NCI-H69 (cell line): ENCODE data around the gene IKZF1.

Experiments used
- DNase-seq: peaks from one replicate; lab custom pipeline; 2025; lab: John Stamatoyannopoulos, UW

Gene IKZF1

DNA sequence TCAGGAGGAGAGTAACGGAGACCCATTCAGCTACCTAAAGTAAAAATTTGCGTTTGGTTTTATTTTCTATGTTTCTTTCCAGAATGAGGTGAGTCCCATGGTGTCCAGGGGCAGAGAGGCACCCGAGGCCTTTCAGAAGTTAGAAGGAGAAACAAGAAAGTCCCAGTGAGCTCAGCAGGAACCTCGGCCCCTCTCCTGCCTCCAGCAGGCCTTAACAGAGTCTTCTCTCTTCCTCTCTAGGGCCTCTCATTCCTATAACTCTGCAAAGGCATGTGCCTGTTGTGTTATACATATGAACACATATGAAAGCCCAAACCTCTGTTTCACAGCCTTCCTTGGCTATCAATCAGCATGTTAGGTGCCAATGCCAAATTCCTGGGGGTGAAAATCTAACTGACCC, 20.8 kb upstream of the IKZF1 start:
- DNase-seq = no peak

DNA sequence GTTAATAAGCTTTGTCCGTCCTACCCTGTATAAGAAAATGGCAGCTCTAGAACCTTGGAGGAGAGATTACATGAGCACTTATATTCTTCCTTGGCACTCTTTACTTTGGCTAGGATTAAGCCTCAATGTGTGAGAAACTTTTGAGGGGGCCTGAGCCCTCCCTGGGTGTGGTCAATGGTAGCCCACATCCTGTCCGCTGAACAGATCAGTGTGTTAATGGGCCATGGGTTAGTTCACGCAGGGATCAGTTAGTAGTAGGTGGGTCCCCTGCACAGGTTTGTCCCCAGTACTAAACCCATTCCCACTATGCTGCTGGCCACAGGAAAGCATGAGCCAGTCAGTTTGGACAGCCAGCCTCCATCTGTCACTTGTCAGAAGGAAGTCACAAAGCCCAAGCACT, 20.2 kb upstream of the IKZF1 start:
- DNase-seq = no peak

DNA sequence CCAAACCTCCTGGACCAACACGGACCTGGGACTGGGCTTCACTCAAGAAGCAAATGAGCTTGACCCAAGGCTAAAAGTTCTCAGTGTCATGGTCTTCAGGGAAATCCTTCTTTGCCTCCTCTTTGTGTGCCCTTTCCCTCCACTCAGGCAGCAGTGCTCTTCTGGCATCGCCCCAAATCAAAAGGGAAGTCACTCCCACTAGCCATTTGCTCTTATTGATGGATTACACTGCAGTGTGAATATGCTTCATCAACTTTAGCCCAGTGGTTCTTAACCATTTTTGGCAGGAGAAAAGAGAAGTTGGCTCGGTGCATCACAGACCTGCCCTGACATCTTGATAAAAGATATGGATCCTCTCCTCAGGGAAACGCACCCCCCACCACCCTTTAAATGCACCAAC, 19.2 kb upstream of the IKZF1 start:
- DNase-seq = no peak

DNA sequence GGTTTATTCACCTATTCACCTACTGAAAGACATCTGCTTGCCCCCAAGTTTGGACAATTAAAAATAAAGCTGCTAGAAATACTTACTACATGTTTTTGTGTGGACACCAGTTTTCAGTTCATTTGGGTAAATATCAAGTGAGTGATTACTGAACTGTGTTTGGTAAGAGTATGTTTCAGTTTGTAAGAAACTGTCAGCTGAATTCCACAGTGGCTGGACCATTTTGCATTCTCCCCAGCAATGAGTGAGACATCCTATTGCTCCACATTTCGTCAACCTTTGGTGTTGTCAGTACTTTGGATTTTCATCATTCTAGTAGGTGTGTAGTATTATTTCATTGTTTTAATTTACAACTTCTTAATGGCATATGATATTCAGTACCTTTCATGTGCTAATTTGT, 17.4 kb upstream of the IKZF1 start:
- DNase-seq = no peak

GRCh38 chr7:50292165-50292757, 12.3 kb upstream of the IKZF1 start:
- DNase-seq = no peak

GRCh38 chr7:50292763-50293162, 11.8 kb upstream of the IKZF1 start:
- DNase-seq = no peak

DNA sequence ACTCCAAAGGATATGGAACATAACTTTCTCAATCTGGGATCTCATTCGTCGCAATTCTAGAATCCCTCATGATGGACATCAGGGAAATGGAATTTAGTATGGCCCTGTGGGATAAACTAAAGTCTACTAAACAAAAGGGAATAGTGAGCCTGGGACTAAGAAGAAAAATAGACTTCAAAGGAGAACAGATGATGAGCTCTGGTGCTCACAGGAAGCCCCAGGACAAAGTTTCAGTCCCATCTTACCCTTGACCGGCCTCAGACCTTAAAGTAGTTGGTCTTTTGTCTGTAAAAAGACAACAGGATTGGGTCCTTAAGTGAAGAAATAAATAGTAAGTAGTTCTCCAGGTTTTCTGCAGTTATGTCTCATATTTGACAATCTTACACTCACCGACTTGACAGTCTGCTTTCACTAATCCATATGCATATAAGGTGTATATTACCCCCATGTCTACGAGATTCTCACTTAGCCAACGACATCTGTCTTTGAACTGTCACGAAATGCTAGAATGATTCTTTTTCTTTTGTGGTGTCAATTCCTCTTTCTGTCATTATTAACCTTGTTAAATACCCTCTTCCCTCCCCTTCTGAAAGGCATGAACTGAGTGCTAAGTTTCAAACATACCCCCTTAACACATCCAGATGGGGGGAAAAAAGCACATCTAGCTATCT, 10.9 kb upstream of the IKZF1 start:
- no peak for DNase-seq

DNA sequence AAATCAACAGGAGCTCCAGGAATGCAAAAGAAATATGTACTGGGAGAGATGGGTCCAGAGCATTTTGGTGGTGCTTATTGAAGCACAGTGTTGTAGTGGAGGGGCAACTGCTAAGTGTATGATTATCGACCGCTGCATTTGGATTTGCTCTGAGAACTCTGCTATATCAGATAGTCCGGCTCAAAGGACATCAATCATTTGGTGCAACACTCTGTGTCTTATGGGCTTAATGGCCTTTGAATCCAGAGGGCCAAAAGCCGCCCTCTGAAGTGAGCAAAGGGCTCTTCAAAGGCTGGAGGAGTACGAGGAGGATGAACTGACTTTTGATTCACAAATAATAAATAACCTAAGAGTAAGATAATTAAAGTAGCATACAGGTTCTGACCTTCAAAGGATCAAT, 9.4 kb upstream of the IKZF1 start:
- no peak for DNase-seq

GRCh38 chr7:50296799-50297198, 7.7 kb upstream of the IKZF1 start:
- no peak for DNase-seq

DNA sequence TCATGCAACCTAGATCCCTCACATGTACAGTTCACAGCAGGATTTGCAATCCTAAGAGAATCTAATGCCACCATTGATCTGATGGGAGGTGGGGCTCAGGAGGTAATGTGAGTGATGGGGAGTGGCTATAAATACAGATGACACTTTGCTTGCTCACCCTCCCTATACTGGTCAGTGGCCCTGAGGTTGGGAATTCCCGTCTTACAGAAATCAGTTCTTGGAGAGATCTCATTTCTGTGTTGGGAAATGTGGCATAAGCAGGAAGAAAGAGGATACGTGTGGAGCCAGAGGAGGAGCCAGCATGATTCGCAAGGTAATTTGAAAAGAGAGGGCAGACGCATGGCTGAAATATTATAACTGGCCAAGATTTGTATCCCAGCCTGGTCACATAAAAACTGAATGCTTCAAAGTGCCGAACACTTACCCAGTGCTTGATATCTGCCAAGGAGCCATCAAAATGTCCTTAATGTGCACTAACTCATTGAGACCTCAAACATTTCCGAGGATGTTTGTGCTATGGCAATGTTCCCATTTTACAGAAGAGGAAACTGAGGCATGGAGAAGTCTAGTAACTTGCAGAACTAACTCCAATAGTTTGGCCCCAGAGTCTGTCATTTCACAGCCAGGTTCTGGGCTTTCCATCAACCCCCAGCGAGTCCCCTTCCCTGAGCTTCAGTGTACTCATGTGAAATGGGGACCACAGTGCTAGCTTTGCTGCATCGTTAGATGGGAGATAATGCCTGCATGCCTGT, 5.5 kb upstream of the IKZF1 start:
- no peak for DNase-seq

GRCh38 chr7:50300336-50300735, 4.2 kb upstream of the IKZF1 start:
- DNase-seq = no peak

- no peak for DNase-seq
These were observed 1.8 kb upstream of the IKZF1 start for GRCh38 chr7:50302486-50303334.

- DNase-seq = peak; percentile 32
These were observed 984 bp upstream of the IKZF1 start for GRCh38 chr7:50303335-50304128.

DNA sequence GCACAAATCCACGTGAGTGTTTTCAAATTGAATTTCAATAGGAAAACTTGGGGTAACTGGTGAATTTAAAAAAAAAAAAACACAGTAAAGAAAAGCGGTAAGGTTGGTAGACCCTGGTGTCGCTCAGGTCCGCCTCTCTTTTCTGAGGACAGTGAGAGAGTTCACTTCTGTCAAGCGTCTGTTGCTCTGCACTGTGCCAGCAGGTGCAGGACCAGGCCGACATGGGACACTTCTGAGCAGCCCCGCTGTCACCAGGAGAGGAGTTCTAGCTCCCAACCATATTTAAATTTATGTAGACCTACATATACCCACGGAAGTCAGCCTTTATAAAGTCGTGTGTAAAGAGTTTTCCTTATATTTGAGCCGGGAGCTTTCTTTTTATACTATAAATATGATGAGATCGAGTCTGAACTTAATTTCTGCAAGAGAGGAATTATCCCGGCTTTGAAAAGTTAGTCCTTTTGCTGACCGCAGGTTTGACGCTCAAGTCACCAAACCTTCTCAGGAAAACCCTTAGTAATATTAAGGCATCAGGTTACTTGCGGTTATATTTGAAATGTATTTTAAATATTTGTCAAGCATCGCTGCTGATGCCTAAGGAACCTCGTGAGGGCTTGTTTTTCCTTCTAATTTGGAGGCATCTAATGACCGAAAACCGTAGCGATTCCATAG, 531 bp downstream of the IKZF1 start:
- no peak for DNase-seq

GRCh38 chr7:50305583-50306493, 1.3 kb downstream of the IKZF1 start:
- no peak for DNase-seq

DNA sequence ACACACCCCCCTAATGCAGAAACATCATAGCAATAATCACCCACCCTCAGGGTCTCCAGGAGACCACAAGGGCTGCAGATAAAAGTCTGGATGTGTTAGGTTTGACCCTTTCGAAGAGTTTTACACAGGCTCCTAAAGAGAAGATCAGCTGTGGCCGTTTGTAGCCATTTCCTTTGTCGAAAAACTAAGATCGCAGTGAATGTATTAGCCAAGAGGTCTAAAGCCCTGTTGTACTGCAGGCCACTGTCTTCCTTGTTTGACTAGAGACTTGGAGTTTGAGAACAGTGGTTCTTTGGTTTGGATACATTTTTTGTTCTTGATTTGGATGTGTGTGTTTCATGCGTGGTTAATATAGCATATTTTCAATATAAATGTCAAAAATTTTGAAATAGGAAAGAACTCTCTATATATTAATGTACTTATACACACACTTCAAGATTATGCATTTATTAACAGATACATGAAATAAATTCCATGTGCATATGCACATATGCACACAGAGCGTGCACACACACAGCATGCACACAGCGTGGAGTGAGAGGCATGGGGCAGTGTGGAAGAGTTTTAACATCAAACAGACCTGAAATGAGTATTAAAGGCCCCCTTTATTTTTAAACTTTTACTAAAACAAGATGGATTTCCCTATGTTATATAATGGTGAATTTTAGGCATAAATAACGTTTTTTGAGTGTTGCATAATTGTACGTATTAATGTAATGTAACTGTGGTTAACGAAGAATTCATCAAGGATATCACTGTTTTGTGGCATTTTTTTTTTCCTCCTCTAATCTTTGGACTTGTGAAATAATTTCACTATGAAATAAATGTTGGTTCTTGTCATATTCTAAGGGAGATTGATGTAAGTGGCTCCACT, 2.2 kb downstream of the IKZF1 start:
- no peak for DNase-seq

DNA sequence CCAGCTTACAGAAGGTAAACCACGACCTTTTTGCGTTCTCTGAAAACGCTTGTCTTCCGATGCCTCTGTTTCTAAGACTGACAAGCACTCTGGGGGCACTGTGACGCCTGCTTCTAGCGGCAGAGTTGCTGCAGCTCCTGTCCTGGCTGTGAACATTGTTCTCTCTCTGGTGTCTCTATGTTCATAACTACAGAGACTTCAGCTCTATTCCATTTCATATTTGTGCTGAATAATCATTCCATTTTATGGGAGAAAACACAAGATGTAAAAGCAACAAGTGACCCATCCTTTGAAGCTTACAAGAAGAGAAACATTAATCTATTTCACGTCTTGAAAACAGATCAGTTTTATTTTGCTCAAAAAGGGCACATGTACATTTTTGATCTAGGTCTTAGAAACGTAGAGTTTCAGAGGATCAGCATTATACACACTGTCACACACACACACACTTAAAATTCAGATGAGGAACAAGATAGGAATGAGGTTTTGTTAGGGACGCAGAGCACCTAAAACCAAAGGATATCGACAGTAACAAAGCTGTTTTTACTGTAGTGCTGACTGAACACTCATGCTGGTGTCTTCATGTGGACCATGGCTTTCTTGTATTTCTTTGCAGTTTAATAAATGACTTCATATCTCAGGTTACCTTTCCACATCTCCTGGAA, 3.0 kb downstream of the IKZF1 start:
- DNase-seq = no peak

DNA sequence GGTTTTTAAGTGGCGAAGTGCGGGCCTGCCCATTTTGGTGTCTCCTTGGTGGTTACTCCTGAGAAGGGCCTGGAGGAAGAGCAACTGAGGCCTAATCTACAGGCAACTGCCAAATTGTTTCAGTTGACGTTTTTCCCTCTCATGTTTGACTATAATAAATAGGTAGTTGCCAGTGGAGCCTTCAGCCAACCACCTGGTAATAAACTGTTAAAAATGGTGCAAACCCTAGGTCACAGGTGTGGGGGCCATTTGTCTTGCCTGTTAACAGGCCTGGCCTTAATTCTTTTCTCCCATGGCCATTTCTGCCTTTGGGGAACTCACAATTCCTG, 3.7 kb downstream of the IKZF1 start:
- DNase-seq = no peak
